DMS 273 treated with DMSO at 0.1 percent for 48 hours (cell line): Measurements from ENCODE around the gene AIP.
"Not testable (repeated sequence)": the region's sequence is repeated elsewhere in the genome, so short reads cannot be mapped to it uniquely, and the experiment has no call there.

Experiments used
- DNase-seq: peaks from one replicate; lab custom pipeline; 2025; lab: John Stamatoyannopoulos, UW

AIP gene

DNA sequence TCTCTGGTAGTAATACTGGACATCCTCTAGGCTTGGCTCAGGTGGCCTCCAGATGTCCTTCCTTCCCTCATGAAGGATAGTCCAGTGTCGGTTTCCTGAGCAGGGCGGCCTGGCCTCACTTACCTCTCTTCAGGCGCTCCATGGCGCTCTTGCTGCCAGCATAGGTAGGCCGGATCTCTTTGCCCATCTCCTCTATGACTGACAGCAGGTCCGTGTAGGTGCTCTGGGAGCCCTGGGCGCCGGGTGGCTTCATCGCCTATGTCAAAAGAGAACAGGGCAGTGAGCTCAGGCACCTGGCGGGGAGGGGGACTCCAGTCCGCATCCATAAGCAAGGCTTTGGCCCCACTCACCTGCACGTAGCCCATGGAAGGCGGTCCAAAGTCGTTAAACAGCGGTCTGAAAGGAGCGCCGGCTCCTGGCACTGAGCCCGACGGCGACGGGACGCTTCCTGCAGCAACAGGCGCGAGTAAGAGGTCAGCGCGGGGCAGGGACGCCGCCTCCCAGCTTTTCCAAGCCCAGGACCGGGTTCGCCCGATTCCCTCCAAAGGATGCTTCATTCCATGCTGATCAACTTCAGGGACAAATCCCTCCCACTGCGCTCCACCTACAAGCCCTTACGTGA is 24.5 kb downstream of the AIP start:
- no peak for DNase-seq

- DNase-seq = peak; percentile 89
Observed at GRCh38 chr11:67507864-67508485, 25.1 kb downstream of the AIP start, which contains the start of gene CDK2AP2. TSS of gene CDK2AP2 (minus strand) at chr11:67508162. CDS start at chr11:67508082, 80 bp downstream.

- DNase-seq = peak; percentile 83
Observed at GRCh38 chr11:67508486-67509121, 25.8 kb downstream of the AIP start.

DNA sequence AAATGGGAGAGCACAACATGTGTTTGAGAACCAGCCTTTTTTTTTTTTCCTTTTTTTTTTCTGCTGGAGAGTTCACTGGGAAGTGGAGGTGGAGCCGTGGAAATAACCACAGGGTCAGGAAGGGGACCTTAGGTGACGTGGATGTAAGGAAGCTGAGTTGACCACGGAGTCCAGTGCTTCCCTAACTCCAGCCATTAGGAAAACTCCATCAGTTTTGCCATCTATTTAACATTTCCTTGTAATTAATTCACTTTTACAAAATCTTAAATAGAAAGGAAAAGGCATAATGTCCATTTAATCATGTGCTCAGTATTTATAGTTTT is 27.2 kb downstream of the AIP start:
- no peak for DNase-seq

DNA sequence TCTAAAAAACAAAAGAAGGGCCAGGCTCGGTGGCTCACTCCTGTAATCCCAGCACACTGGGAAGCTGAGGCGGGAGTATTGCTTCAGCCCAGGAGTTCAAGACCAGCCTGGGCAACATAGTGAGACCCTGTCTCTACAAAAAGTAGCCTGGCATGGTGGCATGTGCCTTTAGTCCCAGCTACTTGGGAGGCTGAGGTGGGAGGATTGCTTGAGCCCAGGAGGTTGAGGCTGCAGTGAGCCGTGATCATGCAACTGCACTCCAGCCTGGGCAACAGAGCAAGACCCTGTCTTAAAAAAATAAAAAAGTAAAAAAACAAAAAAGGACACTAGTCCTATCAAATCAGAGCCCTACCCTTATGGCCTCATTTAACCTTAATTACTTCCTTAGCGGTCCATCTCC is 28.7 kb downstream of the AIP start:
- DNase-seq = not testable (repeated sequence)

GRCh38 chr11:67514116-67514515 is 31.3 kb downstream of the AIP start:
- no peak for DNase-seq

- DNase-seq = no peak
Observed at GRCh38 chr11:67516806-67517205, 34.0 kb downstream of the AIP start.

GRCh38 chr11:67517784-67518552 is 35.1 kb downstream of the AIP start:
- no peak for DNase-seq

GRCh38 chr11:67519726-67520125 is 36.9 kb downstream of the AIP start:
- no peak for DNase-seq

GRCh38 chr11:67520856-67521824 is 38.3 kb downstream of the AIP start:
- no peak for DNase-seq

DNA sequence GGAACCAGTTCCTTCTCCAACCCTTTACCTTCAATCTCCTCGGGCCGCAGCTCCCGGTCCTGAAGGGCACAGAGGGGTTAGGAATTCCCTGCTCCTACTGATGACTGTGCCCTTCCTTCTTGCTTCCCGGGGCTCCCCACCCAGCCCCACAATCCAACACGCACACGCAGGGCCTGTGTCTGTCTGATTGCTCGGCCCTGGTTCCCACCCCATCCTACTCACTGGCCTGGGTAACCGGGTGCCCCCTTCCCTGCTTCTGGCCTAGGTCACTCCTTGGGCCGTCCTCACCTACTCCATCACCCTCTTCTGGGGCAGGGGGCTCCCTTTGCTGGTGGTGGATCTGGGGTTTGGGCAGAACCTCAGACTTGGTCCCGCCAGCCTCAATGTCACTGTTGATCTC is 39.1 kb downstream of the AIP start:
- DNase-seq = no peak

- DNase-seq = no peak
Observed at GRCh38 chr11:67522338-67522737, 39.5 kb downstream of the AIP start.

GRCh38 chr11:67522844-67523555 is 40.2 kb downstream of the AIP start, which contains the start of gene CABP2:
TSS of gene CABP2 (minus strand) at chr11:67523446. CDS start at chr11:67523326, 120 bp downstream.
- no peak for DNase-seq

GRCh38 chr11:67523556-67524479 is 41.0 kb downstream of the AIP start:
- DNase-seq = no peak

DNA sequence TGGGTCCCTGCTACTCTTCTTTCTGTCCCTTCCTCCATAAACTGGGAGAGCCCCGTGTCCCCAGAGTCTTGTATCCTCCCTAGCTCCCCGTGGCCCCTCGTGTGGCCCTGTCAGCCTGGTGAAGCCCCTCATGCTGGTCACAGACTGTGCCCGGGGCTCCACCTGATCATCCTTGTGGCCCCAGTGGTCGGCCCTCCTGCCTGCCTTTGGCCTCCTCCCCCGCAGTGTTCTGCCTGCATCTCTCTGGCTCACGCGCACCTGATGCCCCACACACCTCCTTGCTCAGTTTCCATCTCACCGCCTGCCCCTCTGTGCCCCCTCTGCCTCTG is 41.6 kb downstream of the AIP start:
- DNase-seq = no peak

GRCh38 chr11:67525275-67525976 is 42.6 kb downstream of the AIP start:
- no peak for DNase-seq

- DNase-seq = no peak
Observed at GRCh38 chr11:67528376-67528775, 45.5 kb downstream of the AIP start.

- DNase-seq = no peak
Observed at GRCh38 chr11:67530282-67530592, 47.4 kb downstream of the AIP start.

GRCh38 chr11:67532889-67533288 is 50.1 kb downstream of the AIP start:
- DNase-seq = no peak
